Keratinocyte (primary cell): Measurements from ENCODE around the gene ASCL4. TPM values are rescaled to one million over a fixed set of nuclear protein-coding genes. Genes with fewer than 3 reads are reported as not detected.

Experiments used
- DNase-seq: peaks from one replicate; pipeline ENCODE4 v3.0.0-alpha.2; 2011; ENCODE audit warnings: low read depth, missing footprints, low spot score
- FAIRE-seq: peaks from 2 replicates; lab custom pipeline; 2011; peaks lifted over from hg19 to GRCh38; lab: Jason Lieb, UNC
- H2AFZ ChIP-seq: 2 replicates; pipeline ENCODE4 v1.6.0; 2012; ENCODE audit warnings: low read length, control low read depth, inconsistent platforms; ENCODE audit not compliant: control insufficient read depth
- H3K27ac ChIP-seq: 2 replicates; pipeline ENCODE4 v1.5.1; 2011; ENCODE audit warnings: low read length; ENCODE audit not compliant: control insufficient read depth, insufficient read depth
- H3K27me3 ChIP-seq: 3 replicates; pipeline ENCODE4 v1.6.0; 2011; ENCODE audit warnings: low read length; ENCODE audit not compliant: control insufficient read depth, insufficient read depth; ENCODE audit errors: extremely low read depth
- H3K36me3 ChIP-seq, 2 experiments: 2 replicates in 1 of 2; 3 replicates in 1 of 2; pipeline ENCODE4 v1.5.1; 2011; ENCODE audit warnings: low read length in 2 of 2, mild to moderate bottlenecking in 1 of 2; ENCODE audit not compliant: control insufficient read depth in 2 of 2, insufficient read depth in 2 of 2; ENCODE audit errors: extremely low read depth in 1 of 2
- H3K4me1 ChIP-seq: 3 replicates; pipeline ENCODE4 v1.5.1; 2011; ENCODE audit warnings: low read length; ENCODE audit not compliant: control insufficient read depth, insufficient read depth; ENCODE audit errors: extremely low read depth
- H3K4me2 ChIP-seq: 3 replicates; pipeline ENCODE4 v1.6.0; 2011; ENCODE audit warnings: low read depth, low read length; ENCODE audit not compliant: control insufficient read depth, insufficient read depth; ENCODE audit errors: extremely low read depth
- H3K4me3 ChIP-seq, 3 experiments: fragments of 200-600 bp in 1 of 3; sonication (generic) in 1 of 3; 2 replicates in 2 of 3; 3 replicates in 1 of 3; pipeline ENCODE4 v1.5.1; 2011 to 2016; ENCODE audit warnings: low read length in 3 of 3, mild to moderate bottlenecking in 3 of 3, control low read depth in 2 of 3, inconsistent platforms in 1 of 3, low read depth in 1 of 3, mixed read lengths in 1 of 3, mixed run types in 1 of 3, moderate library complexity in 1 of 3; ENCODE audit not compliant: control insufficient read depth in 2 of 3, insufficient read depth in 2 of 3; ENCODE audit errors: extremely low read depth in 1 of 3
- H3K79me2 ChIP-seq: 2 replicates; pipeline ENCODE4 v1.6.0; 2012; ENCODE audit warnings: low read length; ENCODE audit not compliant: control insufficient read depth, insufficient read depth
- H3K9ac ChIP-seq: 3 replicates; pipeline ENCODE4 v1.6.0; 2011; ENCODE audit warnings: low read length; ENCODE audit not compliant: control insufficient read depth, insufficient read depth; ENCODE audit errors: extremely low read depth
- H3K9me1 ChIP-seq: 3 replicates; pipeline ENCODE4 v1.6.0; 2011; ENCODE audit warnings: low read length; ENCODE audit not compliant: control insufficient read depth, insufficient read depth; ENCODE audit errors: extremely low read depth
- H3K9me3 ChIP-seq: 2 replicates; pipeline ENCODE4 v1.5.1; 2012; ENCODE audit warnings: low read depth, low read length; ENCODE audit not compliant: control insufficient read depth
- H4K20me1 ChIP-seq: 3 replicates; pipeline ENCODE4 v1.6.0; 2011; ENCODE audit warnings: low read length; ENCODE audit not compliant: control insufficient read depth, insufficient read depth; ENCODE audit errors: extremely low read depth
- CTCF ChIP-seq, 3 experiments: IDR thresholded peaks in 1 of 3; conservative IDR thresholded peaks in 1 of 3; optimal IDR thresholded peaks in 1 of 3; 2 replicates in 2 of 3; 3 replicates in 1 of 3; pipeline versions ENCODE3 to v1.5.1; 2011; ENCODE audit warnings: low read length in 3 of 3, mild to moderate bottlenecking in 3 of 3, moderate library complexity in 2 of 3, control low read depth in 1 of 3, inconsistent platforms in 1 of 3; ENCODE audit not compliant: insufficient read depth in 2 of 3; ENCODE audit errors: extremely low read depth in 1 of 3
- EZH2 ChIP-seq: IDR thresholded peaks from one replicate; pipeline ENCODE4 v1.6.1; 2012; ENCODE audit warnings: inconsistent platforms, mild to moderate bottlenecking, low read length, moderate library complexity
- dilution Hi-C: fragments of 300-500 bp; cut with MboI; formaldehyde crosslinking; loops from one replicate; pipeline ENCODE4 v1.7.0; 2020; ENCODE audit warnings: low sequenced_read_pairs; ENCODE audit not compliant: extremely low pct_ligation_motif_present
- polyA plus RNA-seq, 5 experiments: library from polyadenylated mRNA; depleted of rRNA in 3 of 5; stranded (reverse) in 3 of 5; stranded (forward) in 1 of 5; unstranded in 1 of 5; fragments of >200 nt; gene quantifications; 1 replicate in 1 of 5; 2 replicates in 3 of 5; 3 replicates in 1 of 5; pipeline versions ENCODE4 v1.2.1 to v1.2.3, GENCODE V29; 2011 to 2012; ENCODE audit warnings: missing spikeins in 2 of 5, low read depth in 1 of 5, low replicate concordance in 1 of 5

ASCL4 gene
- polyA plus RNA-seq, 1 donor (not counting 4 experiments of a cell fraction or from before 2014, with no cell fraction given): not detected

- FAIRE-seq (no peak), DNase-seq (no peak)
- Histone ChIP-seq H3K36me3 (peaks cover 13% of the 10 kb centered on the region in 2 experiments), H2AFZ (no peak overlapping the region), H3K9me3 (no peaks in the 10 kb centered on the region), H3K9me1 (no peaks in the 10 kb centered on the region), H3K4me2 (no peak overlapping the region), H3K4me1 (no peaks in the 10 kb centered on the region), H4K20me1 (no peaks in the 10 kb centered on the region), H3K79me2 (no peaks in the 10 kb centered on the region), H3K9ac (no peak overlapping the region), H3K27ac (no peak overlapping the region), H3K27me3 (no peaks in the 10 kb centered on the region), H3K4me3 (no peak overlapping the region)
- TF ChIP-seq CTCF (optimal IDR thresholded peaks at IDR 0.05 in 1 of 3, IDR thresholded peaks at IDR 0.05 in 1 of 3, conservative IDR thresholded peaks at IDR 0.05 in 1 of 3; ENCODE audit: extremely low read depth in 1 of 3, insufficient read depth in 2 of 3, low read length in 3 of 3) (no peak), EZH2 (no peak)
- dilution Hi-C loops: no loop called here
Observed at GRCh38 chr12:107730618-107731341, 43.7 kb upstream of the ASCL4 start.

GRCh38 chr12:107731366-107731765 is 43.1 kb upstream of the ASCL4 start:
- no peaks in the 10 kb centered on the region for H3K4me1 ChIP-seq
- FAIRE-seq (no peak), DNase-seq (no peak)
- no peak for TF ChIP-seq CTCF (optimal IDR thresholded peaks at IDR 0.05 in 1 of 3, IDR thresholded peaks at IDR 0.05 in 1 of 3, conservative IDR thresholded peaks at IDR 0.05 in 1 of 3; ENCODE audit: extremely low read depth in 1 of 3, insufficient read depth in 2 of 3, low read length in 3 of 3)
- no peak for TF ChIP-seq EZH2
- no peak overlapping the region for H3K9ac ChIP-seq
- H3K9me1 ChIP-seq: no peaks in the 10 kb centered on the region
- H3K4me3 ChIP-seq: no peak overlapping the region
- H3K9me3 ChIP-seq: no peaks in the 10 kb centered on the region
- H3K27me3 ChIP-seq: no peaks in the 10 kb centered on the region
- no peaks in the 10 kb centered on the region for H3K79me2 ChIP-seq
- H3K4me2 ChIP-seq: no peak overlapping the region
- H3K36me3 ChIP-seq: peaks cover 15 to 16% of the 10 kb centered on the region in 2 experiments
- dilution Hi-C loops: no loop called here
- H3K27ac ChIP-seq: no peak overlapping the region
- H4K20me1 ChIP-seq: no peaks in the 10 kb centered on the region
- no peak overlapping the region for H2AFZ ChIP-seq
